ENCODE measurements around the gene EGLN1. TPM values are rescaled to one million over a fixed set of nuclear protein-coding genes. Genes with fewer than 3 reads are reported as not detected.

Gene EGLN1
- total RNA-seq, 4 donors from 2014 or later = 17.6 to 65.1 (median 47.4) TPM

DNA sequence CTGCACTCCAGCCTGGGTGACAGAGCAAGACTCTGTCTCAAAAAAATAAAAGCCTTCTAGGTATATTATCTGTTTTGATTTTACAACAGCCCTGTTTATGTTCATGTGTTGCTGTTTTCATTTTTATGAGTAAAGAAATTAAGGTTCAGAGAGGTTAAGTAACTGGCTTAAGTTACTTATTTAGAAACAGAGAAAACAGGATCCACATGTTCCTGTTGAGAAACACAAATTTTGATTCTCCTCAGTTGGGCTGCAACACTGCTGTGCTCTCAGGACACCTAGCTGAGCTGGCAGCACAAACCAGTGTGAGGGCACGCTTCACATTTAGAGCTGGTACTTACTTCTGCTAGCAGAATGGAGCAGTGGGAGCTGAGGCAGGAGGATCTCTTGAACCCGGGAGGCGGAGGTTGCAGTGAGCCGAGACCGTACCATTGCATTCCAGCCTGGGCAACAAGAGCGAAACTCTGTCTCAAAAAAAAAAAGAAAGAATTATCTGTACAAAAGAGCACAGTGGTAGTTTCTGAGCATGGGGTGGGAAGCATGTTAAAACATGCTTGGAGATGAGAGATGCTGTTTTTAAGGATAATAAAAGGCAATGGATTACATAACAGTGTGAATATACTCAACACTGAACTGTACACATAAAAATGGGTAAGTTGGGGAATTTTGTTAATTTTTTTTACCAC lies 81.6 kb downstream of the EGLN1 start:
- Histone ChIP-seq H3K4me3 (no peak overlapping the region), H3K36me3 (no peaks in the 10 kb centered on the region), H3K4me1 (peaks cover under 1 to 8% of the 10 kb centered on the region in 2 donors), H3K27ac (no peak overlapping the region), H3K9me3 (no peaks in the 10 kb centered on the region), H3K27me3 (no peaks in the 10 kb centered on the region)
- DNase-seq = no peak
- TF ChIP-seq, protein P1, sequence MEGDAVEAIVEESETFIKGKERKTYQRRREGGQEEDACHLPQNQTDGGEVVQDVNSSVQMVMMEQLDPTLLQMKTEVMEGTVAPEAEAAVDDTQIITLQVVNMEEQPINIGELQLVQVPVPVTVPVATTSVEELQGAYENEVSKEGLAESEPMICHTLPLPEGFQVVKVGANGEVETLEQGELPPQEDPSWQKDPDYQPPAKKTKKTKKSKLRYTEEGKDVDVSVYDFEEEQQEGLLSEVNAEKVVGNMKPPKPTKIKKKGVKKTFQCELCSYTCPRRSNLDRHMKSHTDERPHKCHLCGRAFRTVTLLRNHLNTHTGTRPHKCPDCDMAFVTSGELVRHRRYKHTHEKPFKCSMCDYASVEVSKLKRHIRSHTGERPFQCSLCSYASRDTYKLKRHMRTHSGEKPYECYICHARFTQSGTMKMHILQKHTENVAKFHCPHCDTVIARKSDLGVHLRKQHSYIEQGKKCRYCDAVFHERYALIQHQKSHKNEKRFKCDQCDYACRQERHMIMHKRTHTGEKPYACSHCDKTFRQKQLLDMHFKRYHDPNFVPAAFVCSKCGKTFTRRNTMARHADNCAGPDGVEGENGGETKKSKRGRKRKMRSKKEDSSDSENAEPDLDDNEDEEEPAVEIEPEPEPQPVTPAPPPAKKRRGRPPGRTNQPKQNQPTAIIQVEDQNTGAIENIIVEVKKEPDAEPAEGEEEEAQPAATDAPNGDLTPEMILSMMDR (IDR thresholded peaks at IDR 0.05) = no peak
- no peak for TF ChIP-seq POLR2A (IDR thresholded peaks at IDR 0.05)
- intact Hi-C loops (cut with DNase I; ENCODE audit: low total_unique reads) = no loop called here

DNA sequence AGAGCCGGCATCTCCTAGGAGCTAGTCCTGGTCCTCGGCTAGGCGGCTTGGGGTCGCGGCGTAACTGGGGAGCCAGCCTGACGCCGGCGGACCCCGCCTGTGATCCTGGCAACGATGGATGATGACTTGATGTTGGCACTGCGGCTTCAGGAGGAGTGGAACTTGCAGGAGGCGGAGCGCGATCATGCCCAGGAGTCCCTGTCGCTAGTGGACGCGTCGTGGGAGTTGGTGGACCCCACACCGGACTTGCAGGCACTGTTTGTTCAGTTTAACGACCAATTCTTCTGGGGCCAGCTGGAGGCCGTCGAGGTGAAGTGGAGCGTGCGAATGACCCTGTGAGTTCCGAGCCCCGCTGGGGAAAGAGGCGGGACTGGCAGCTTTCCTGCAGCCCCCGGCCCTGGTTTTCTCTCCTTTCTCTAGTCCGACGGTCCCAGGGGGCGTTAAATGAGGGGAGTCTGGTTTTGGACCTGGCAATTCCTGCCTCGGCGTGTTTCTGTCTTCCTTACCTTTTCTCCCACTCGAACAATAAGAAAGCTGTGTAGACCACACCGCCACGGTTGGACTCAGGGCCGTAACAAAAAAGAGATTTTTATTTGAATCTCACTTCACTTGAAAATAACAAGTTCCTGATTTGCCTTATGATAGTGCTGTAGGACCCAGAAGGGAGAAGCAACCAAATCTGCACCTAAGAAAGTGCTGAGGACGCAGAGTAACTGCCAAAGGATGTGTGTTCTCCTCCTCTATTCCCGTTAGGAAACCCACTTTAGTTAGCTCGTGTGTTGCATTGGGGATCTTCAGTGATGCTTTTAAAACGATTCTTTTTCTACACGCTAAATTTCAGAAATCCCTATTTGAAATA lies 83.6 kb downstream of the EGLN1 start, which contains the start of gene SPRTN:
Gene SPRTN, plus strand, starts transcription at position 24 of the 859 bp plus-strand sequence. Its CDS starts 91 bp downstream, at position 115.
- DNase-seq = no peak
- intact Hi-C loops (cut with DNase I; ENCODE audit: low total_unique reads) = no loop called here
- TF ChIP-seq, protein P1 (IDR thresholded peaks at IDR 0.05) = no peak
- no peak for TF ChIP-seq POLR2A (IDR thresholded peaks at IDR 0.05)
- no peaks in the 10 kb centered on the region for H3K36me3 ChIP-seq
- peak within 1 kb of the TSS; percentile 67 to 82 for H3K4me3 ChIP-seq
- peaks cover 6 to 15% of the 10 kb centered on the region in 2 donors for H3K4me1 ChIP-seq
- no peaks in the 10 kb centered on the region for H3K27me3 ChIP-seq
- H3K27ac ChIP-seq = peak within 1 kb of the TSS; percentile 89 to 94
- H3K9me3 ChIP-seq = no peaks in the 10 kb centered on the region

- intact Hi-C loops (cut with DNase I; ENCODE audit: low total_unique reads) = no loop called here
- H3K27me3 ChIP-seq = no peaks in the 10 kb centered on the region
- peak; percentile 95 to 99 for DNase-seq
- H3K27ac ChIP-seq = peak within 1 kb of the TSS; percentile 89 to 94
- no peaks in the 10 kb centered on the region for H3K9me3 ChIP-seq
- H3K4me3 ChIP-seq = peak within 1 kb of the TSS; percentile 67 to 82
- H3K36me3 ChIP-seq = no peaks in the 10 kb centered on the region
- peaks cover 6 to 15% of the 10 kb centered on the region in 2 donors for H3K4me1 ChIP-seq
- TF ChIP-seq, protein P1 (IDR thresholded peaks at IDR 0.05) = no peak
- TF ChIP-seq POLR2A (IDR thresholded peaks at IDR 0.05) = peak; percentile 73 to 95
These were observed 84.4 kb downstream of the EGLN1 start, which contains the start of gene EXOC8 for GRCh38 chr1:231337472-231338269. Gene EXOC8 (minus strand): TSS chr1:231337852. CDS start chr1:231337745, 107 bp downstream.

DNA sequence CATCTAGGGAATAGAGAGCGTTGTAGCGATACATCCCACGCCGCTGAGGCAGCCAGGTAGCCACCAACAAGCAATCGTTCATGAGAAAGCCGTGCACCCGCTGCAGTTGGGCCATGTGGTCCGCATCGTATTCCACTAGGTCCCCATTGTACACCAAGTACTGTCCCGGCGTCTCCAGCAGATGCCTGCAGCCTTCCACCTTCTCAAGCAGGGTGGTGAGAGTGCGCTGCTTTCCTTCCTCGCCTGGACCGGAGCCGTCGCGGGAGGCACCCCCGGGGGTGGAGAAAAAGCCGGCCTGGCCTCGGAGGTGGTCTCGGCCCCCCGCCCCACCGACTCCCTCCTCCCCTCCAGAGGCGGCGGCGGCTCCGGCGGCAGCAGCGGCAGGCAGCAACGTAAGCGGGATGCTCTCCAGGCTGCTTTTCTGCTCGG lies 85.0 kb downstream of the EGLN1 start:
- H3K4me1 ChIP-seq = peaks cover 6 to 15% of the 10 kb centered on the region in 2 donors
- no peaks in the 10 kb centered on the region for H3K9me3 ChIP-seq
- H3K27ac ChIP-seq = peak overlapping the region; percentile 67 to 94
- no peak for DNase-seq
- no peaks in the 10 kb centered on the region for H3K27me3 ChIP-seq
- H3K4me3 ChIP-seq = peak overlapping the region; percentile 67 to 82
- no peaks in the 10 kb centered on the region for H3K36me3 ChIP-seq
- intact Hi-C loops (cut with DNase I; ENCODE audit: low total_unique reads) = no loop called here
- TF ChIP-seq, protein P1 (IDR thresholded peaks at IDR 0.05) = no peak
- no peak for TF ChIP-seq POLR2A (IDR thresholded peaks at IDR 0.05)
